Dedifferentiated amniotic fluid mesenchymal stem cell (primary cell): ENCODE data around the gene MCC.

Source experiments
- DNase-seq: peaks from one replicate; pipeline ENCODE4 v3.0.0-alpha.2; 2016; ENCODE audit errors: extremely low spot score

MCC gene

DNA sequence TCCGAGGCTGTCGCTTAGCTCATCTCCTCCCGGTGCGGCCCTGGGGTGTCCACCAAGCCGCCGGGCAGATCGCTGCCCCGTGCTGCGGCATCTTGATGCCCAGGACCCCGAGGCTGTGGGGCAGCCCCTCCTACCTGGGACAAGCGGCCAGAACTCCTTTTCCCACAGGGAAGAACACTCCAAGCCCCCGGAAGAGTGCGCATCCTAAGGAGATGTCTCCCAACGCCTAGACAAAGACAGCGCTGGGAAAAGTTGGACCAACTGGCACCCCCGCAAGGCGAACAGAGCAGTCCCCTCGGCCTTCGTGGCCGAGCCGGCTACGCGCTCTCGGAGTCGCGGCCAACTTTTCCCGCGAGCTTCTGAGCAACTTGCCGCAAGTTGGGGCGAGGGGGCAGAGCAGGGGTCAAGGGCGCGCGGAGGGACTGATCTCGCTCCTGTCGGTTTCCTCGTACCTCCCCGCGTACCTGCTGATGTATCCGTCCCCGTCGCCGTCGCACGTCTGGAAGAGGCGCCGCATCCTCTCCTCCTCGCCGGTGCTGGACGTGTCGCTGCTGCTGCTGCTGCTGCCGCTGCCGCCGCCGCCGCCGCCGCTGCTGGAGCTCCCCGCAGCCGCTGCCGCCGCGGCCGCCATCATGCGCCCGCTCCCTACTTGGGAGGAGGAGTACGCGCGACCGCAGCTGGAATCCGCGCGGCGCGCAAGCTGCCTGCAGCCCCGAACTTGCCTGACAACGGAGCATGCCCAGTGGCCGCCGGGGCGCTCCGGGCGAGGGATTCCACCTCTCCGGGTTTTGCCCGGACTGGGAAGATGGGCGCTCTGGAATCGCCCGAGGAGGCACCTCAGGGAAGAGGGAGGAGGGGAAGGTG, at the start of gene MCC:
Gene MCC (minus strand): TSS at position 673 of the 864 bp plus-strand sequence.
- DNase-seq: peak; percentile 78

- DNase-seq: no peak
Observed at GRCh38 chr5:113531481-113532159, 43.4 kb upstream of the MCC start.

GRCh38 chr5:113527746-113528145, 39.5 kb upstream of the MCC start:
- no peak for DNase-seq

DNA sequence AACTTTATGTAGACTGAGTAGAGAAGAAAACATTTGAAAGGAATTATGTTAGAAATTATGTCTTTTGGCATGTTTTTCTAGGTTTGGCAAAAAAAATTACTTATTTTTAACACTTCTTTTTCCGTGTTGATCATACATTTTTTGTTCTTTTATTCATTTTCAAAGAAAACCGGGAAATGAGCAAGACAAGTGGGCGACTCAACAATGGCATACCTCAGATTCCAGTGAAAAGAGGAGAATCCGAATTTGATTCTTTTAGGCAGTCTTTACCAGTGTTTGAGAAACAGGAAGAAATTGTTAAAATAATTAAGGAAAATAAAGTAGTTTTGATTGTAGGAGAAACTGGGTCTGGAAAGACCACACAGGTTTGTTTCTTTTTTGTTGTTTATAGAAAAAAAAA, 38.2 kb upstream of the MCC start:
- no peak for DNase-seq

DNA sequence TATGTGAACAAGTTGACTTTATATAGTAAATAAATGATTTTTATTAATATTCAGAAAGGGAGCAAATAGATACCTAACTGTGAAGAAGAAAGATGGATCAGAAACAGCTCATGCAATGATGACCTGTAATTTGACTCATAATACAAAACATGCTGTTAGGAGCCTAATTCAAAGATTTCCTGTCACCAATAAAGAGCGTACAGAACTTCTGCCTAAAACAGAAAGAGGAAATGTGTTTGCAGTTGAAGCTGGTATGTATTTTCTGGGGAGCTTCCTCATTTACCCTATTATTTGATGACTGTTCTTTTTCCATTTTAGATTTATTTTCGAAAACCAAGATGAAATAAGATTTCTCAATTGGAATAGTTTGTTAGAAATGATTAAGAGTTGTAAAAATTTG, 36.7 kb upstream of the MCC start:
- no peak for DNase-seq

DNA sequence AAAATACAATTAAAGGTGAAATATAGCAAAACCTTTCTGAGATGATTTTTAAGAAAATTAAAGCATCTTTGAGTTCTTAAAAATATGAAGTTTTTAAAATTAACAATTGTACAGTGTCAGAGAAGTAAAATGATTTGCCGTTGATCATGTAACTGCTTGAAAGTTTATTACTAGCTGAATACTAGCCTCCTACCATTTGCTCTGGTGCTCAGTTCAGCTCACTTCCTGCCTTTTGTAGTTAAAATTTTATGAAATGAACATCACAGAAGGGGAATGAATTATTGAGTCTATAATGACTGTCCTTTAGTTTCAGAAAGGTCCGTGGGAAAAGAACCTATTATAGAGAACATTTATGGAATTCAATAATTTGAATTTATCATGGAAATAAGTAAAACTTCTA, 34.9 kb upstream of the MCC start:
- no peak for DNase-seq

DNA sequence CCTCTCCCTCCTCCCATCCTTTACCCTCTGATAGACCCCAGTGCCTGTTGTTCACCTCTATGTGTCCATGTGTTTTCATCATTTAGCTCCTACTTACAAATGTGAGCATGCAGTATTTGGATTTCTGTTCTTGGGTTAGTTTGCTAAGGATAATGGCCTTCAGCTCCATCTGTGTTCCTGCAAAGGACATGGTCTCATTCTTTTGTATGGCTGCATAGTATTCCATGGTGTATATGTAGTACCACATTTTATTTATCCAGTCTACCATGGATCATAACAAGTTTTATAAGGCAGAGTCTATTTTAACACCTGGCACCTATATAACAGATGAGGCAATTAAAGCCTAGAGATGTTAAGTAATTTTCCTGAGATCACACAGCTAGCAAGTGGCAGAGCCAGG, 32.6 kb upstream of the MCC start:
- no peak for DNase-seq

GRCh38 chr5:113520429-113520828, 32.2 kb upstream of the MCC start:
- no peak for DNase-seq

GRCh38 chr5:113519412-113519811, 31.2 kb upstream of the MCC start:
- DNase-seq: no peak

GRCh38 chr5:113518884-113519283, 30.6 kb upstream of the MCC start:
- DNase-seq: no peak

GRCh38 chr5:113514289-113514635, 26.0 kb upstream of the MCC start:
- no peak for DNase-seq

- DNase-seq: peak; percentile 73
Observed at GRCh38 chr5:113513384-113514288, 25.4 kb upstream of the MCC start, which contains the start of gene YTHDC2. Gene YTHDC2 (plus strand): TSS chr5:113513694. CDS start chr5:113513896, 202 bp downstream.

DNA sequence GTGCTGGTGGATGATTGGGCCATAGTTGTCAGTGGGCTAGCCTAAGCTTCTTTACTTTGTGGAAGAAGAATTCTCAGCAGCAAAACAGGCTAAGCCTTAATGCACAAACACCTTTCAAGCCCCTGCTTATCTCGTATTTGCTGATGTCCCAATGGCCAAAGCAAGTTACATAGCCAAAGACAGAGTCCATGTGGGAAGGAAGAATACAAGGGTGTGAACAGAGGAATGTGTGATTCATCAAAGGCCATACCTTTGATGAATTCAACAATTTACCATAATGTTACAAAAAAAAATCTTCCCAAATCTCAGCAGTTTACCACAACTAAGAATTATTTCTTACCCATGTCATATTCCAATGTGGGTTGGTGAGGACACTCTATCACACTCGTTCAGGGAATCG, 24.1 kb upstream of the MCC start:
- DNase-seq: no peak

DNA sequence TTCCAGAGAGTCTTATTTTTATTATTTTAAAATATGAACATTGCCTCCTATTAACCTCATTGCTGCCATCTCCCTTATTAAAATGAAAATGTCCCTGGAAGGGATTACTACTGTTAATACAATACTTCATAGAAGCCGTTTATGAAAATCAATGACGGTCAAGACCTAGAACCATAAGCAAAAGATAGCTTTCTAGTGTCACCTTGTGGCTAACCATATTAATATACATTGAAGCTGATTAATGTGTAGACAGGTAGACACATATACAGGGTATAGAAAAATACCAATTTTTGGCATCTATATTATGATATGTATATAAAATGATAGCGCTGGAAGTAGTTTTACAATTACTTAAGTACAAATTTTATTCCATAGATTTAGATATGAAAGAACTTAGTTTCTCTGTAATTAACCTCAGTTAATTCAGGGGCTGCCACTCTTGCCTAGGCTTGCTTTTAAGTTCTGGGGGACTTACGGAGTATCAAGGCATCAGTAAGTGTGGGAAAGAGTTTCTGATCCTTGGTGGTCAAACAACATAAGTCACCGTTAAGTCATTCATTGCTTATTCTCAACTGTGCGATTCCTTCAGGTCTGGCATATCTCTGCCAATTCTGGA, 22.7 kb upstream of the MCC start:
- DNase-seq: peak; percentile 52

DNA sequence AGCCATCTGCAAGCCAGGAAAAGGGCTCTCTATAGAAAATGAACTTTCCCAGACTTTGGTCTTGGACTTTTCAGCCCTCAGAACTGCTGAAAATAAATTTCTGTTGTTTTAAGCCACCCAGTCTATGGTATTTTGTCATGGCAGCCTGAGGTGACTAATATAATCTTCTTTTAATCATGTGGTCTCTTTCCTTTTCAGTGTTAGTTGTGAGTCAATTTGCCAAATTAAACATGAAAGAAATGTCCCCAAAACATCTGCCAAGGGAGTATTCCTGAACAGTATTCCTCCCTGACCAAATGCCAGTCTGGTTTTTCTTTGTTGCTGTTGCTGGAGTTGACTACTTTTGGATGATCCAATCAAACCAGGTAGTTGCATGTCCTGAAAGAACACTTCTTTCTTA, 20.5 kb upstream of the MCC start:
- DNase-seq: no peak

- no peak for DNase-seq
Observed at GRCh38 chr5:113507601-113508000, 19.3 kb upstream of the MCC start.

- DNase-seq: no peak
Observed at GRCh38 chr5:113505181-113505580, 16.9 kb upstream of the MCC start.

- no peak for DNase-seq
Observed at GRCh38 chr5:113503146-113503545, 14.9 kb upstream of the MCC start.

- no peak for DNase-seq
Observed at GRCh38 chr5:113502073-113502472, 13.8 kb upstream of the MCC start.

DNA sequence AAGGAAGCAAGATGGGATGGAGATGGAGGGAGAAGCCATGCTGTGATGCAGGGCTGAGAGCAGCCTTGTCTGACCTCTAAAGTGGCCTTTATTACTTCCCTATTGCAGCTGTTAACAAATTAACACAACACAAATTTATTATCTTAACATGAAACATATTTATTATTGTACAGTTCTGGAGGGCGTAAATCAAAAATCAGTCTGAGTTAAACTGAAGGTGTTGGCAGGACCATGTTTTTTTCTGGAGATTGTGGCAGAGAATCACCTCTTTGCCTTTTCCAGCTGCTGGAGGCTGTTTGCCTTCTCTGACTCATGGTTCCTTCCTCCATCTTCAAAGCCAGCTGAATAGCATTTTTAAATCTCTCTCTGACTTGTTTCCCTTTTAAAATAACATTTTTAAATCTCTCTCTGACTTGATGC, 7.2 kb upstream of the MCC start:
- DNase-seq: no peak

- DNase-seq: no peak
Observed at GRCh38 chr5:113493446-113493845, 5.2 kb upstream of the MCC start.

DNA sequence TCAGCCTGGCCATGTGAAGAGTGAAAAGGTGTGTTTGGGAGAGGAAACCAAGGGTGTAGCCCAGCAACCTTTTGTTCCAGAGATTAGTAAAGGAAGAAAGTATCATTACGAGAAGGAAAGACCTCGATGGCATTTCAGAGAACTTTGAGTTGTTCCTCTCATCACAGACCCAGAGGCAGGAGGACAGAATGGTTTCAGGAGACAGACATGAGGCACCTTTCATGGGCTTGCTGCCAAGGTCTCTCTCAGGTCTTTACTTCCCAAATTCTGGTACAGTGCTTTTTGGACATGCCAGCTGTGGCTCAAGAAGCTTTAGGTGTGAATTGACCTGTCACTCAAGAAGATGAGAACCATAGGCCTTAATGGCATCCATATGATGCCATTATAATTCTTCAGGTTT, 2.8 kb upstream of the MCC start:
- DNase-seq: no peak
